PC-9 (cell line): Measurements from ENCODE around the gene SLC4A2. TPM values are rescaled to one million over a fixed set of nuclear protein-coding genes. Genes with fewer than 3 reads are reported as not detected.

Experiments
- BruUV-seq: library from RNA; stranded (reverse); fragments of 400-500 nt; replicated peaks from 2 replicates; lab custom pipeline; 2021; lab: Mats Ljungman, UMichigan
- CTCF ChIA-PET: fragments of 300-600 bp; sonication (Branson Sonifier 250); formaldehyde crosslinking; loops from one replicate; lab custom pipeline; 2022; ENCODE audit warnings: antibody characterized with exemption; lab: Charles Lee
- POLR2A ChIA-PET: fragments of 300-600 bp; sonication (Branson Sonifier 250); formaldehyde crosslinking; loops from one replicate; lab custom pipeline; 2022; ENCODE audit warnings: antibody characterized with exemption; ENCODE audit not compliant: unreplicated experiment; lab: Charles Lee
- DNase-seq, 2 experiments: peaks; one replicate each; pipeline versions ENCODE4 v3.0.0 to v3.0.0-alpha.2; 2015 to 2022; ENCODE audit warnings: mixed read lengths in 1 of 2
- H2AFZ ChIP-seq: fragments of 200-600 bp; sonication (generic); 2 replicates; pipeline ENCODE4 v1.8.1; 2017; ENCODE audit warnings: antibody characterized with exemption
- H3F3A ChIP-seq: fragments of 200-600 bp; sonication (generic); 2 replicates; pipeline ENCODE4 v1.8.1; 2017; ENCODE audit warnings: antibody characterized with exemption, mild to moderate bottlenecking, low read depth; ENCODE audit not compliant: insufficient read depth
- H3K27ac ChIP-seq: fragments of 200-600 bp; sonication (generic); 2 replicates; pipeline ENCODE4 v1.6.1; 2016; ENCODE audit warnings: mixed run types
- H3K27me3 ChIP-seq: fragments of 200-600 bp; sonication (generic); 2 replicates; pipeline ENCODE4 v1.6.1; 2016; ENCODE audit warnings: low read depth, mixed run types; ENCODE audit not compliant: insufficient read depth
- H3K36me3 ChIP-seq: fragments of 200-600 bp; sonication (generic); 2 replicates; pipeline ENCODE4 v1.6.1; 2016; ENCODE audit warnings: low read depth, mixed run types
- H3K4me1 ChIP-seq: fragments of 200-600 bp; sonication (generic); replicated peaks from 2 replicates; pipeline ENCODE4 v1.6.1; 2016; ENCODE audit warnings: mixed run types; ENCODE audit not compliant: insufficient read depth
- H3K4me2 ChIP-seq: fragments of 200-600 bp; sonication (generic); 2 replicates; pipeline ENCODE4 v1.6.1; 2017; ENCODE audit warnings: mixed run types
- H3K4me3 ChIP-seq: fragments of 200-600 bp; sonication (generic); 2 replicates; pipeline ENCODE4 v1.6.1; 2016; ENCODE audit warnings: mixed run types
- H3K79me2 ChIP-seq: fragments of 200-600 bp; sonication (generic); 2 replicates; pipeline ENCODE4 v1.6.1; 2017; ENCODE audit warnings: low read depth, mixed run types
- H3K9me2 ChIP-seq: fragments of 200-600 bp; sonication (generic); 2 replicates; pipeline ENCODE4 v1.8.1; 2017; ENCODE audit warnings: mild to moderate bottlenecking; ENCODE audit not compliant: insufficient read depth
- H3K9me3 ChIP-seq: fragments of 200-600 bp; sonication (generic); 2 replicates; pipeline ENCODE4 v1.8.1; 2016; ENCODE audit warnings: low read depth; ENCODE audit not compliant: insufficient read depth
- H4K20me1 ChIP-seq: fragments of 200-600 bp; sonication (generic); 2 replicates; pipeline ENCODE4 v1.8.1; 2017; ENCODE audit not compliant: insufficient read depth
- CTCF ChIP-seq: fragments of 200-600 bp; sonication (generic); conservative IDR thresholded peaks from 2 replicates; pipeline ENCODE4 v1.6.1; 2017; ENCODE audit warnings: mixed run types, antibody characterized with exemption, mild to moderate bottlenecking, moderate library complexity
- EZH2 ChIP-seq: fragments of 200-600 bp; sonication (generic); IDR thresholded peaks from 2 replicates; pipeline ENCODE4 v1.8.0; 2017; ENCODE audit warnings: antibody characterized with exemption, low read depth
- intact Hi-C: fragments of 100-400 bp; cut with micrococcal nuclease; formaldehyde crosslinking; loops from one replicate; pipeline ENCODE4 v1.10.0; 2022; ENCODE audit not compliant: unreplicated experiment
- total RNA-seq: library from RNA; stranded (reverse); gene quantifications from 2 replicates; pipeline ENCODE4 v1.2.3, GENCODE V29; 2021

SLC4A2 gene
- total RNA-seq, 1 experiment from 2014 or later, result 245 TPM

- ChIA-PET POLR2A (no interaction called here), CTCF (interaction anchor here (0.6 to 1.2 kb wide), 3 partner anchors 24 to 192 kb away, joined by 3 to 13 read pairs (median 4); partner anchors contain the start of gene ABCF2)
- H3K27me3 ChIP-seq, result no peaks in the 10 kb centered on the region
- no peak overlapping the region for H3K4me2 ChIP-seq
- no TSS peak for BruUV-seq
- no peaks in the 10 kb centered on the region for H3K9me3 ChIP-seq
- intact Hi-C loops, result loop anchor here (1.0 to 10.0 kb wide), 6 partner anchors 116 to 789 kb away; partner anchors contain the start of genes ABCF2, ACTR3C and LRRC61
- peak; percentile 52 to 82 for DNase-seq
- no peak overlapping the region for H3K4me3 ChIP-seq
- H3K27ac ChIP-seq, result no peak overlapping the region
- H4K20me1 ChIP-seq, result peaks cover 64% of the 10 kb centered on the region
- H2AFZ ChIP-seq, result no peak overlapping the region
- TF ChIP-seq EZH2 (no peak), CTCF (peak; percentile 92)
- peaks cover 23% of the 10 kb centered on the region for H3K79me2 ChIP-seq
- H3K9me2 ChIP-seq, result no peaks in the 10 kb centered on the region
- peaks cover 26% of the 10 kb centered on the region for H3K4me1 ChIP-seq
- peaks cover 38% of the 10 kb centered on the region for H3F3A ChIP-seq
- H3K36me3 ChIP-seq, result no peaks in the 10 kb centered on the region
These were observed 51.7 kb downstream of the SLC4A2 start for GRCh38 chr7:151110941-151111645.

- Histone ChIP-seq H3K4me3 (peak overlapping the region; percentile 16; the same call in 1 of the 2 replicates), H3K79me2 (peaks cover 32% of the 10 kb centered on the region), H3K9me2 (no peaks in the 10 kb centered on the region), H4K20me1 (peaks cover 64% of the 10 kb centered on the region), H3K36me3 (no peaks in the 10 kb centered on the region), H3K9me3 (no peaks in the 10 kb centered on the region), H3F3A (peaks cover 38% of the 10 kb centered on the region), H2AFZ (no peak overlapping the region), H3K4me1 (peaks cover 30% of the 10 kb centered on the region), H3K27me3 (no peaks in the 10 kb centered on the region), H3K4me2 (peak overlapping the region; percentile 58), H3K27ac (peak overlapping the region; percentile 77)
- BruUV-seq, result no TSS peak
- intact Hi-C loops, result loop anchor here (1.0 to 10.0 kb wide), 10 partner anchors 27 to 791 kb away; partner anchors contain the start of genes ABCB8, ABCF2, ACTR3C and AGAP3
- CTCF ChIA-PET, result no interaction called here
- POLR2A ChIA-PET, result interaction anchor here (0.6 to 1.0 kb wide), 3 partner anchors 85 to 205 kb away, joined by 3 to 6 read pairs (median 4); partner anchors contain the start of gene ABCB8
- DNase-seq, result peak; percentile 79 to 87
- TF ChIP-seq EZH2 (no peak), CTCF (no peak)
These were observed 54.2 kb downstream of the SLC4A2 start for GRCh38 chr7:151113344-151114150.
